IPS DF 6.9 (cell line): ENCODE results near the gene KRTAP10-9.
"Not testable (repeated sequence)": the region's sequence is repeated elsewhere in the genome, so short reads cannot be mapped to it uniquely, and the experiment has no call there.

ENCODE experiments used
- DNase-seq: peaks from one replicate; pipeline ENCODE4 v3.0.0-alpha.2; 2013; ENCODE audit warnings: low read depth, low spot score
- H3K27ac ChIP-seq: one replicate; pipeline ENCODE4 v1.5.1; 2013; ENCODE audit warnings: low read length, control low read depth
- H3K27me3 ChIP-seq: 2 replicates; pipeline ENCODE4 v1.6.1; 2013; ENCODE audit warnings: mild to moderate bottlenecking, low read length; ENCODE audit not compliant: control insufficient read depth, insufficient read depth
- H3K36me3 ChIP-seq: 2 replicates; pipeline ENCODE4 v1.6.1; 2013; ENCODE audit warnings: low read length; ENCODE audit not compliant: control insufficient read depth, insufficient read depth
- H3K4me1 ChIP-seq: 2 replicates; pipeline ENCODE4 v1.6.1; 2013; ENCODE audit warnings: low read length; ENCODE audit not compliant: control insufficient read depth, insufficient read depth
- H3K4me3 ChIP-seq: 2 replicates; pipeline ENCODE4 v1.5.1; 2013; ENCODE audit warnings: mild to moderate bottlenecking, low read length
- H3K9me3 ChIP-seq: 2 replicates; pipeline ENCODE4 v1.6.1; 2013; ENCODE audit warnings: low read length, inconsistent platforms; ENCODE audit not compliant: control insufficient read depth, insufficient read depth
- WGBS: extraction: QIAGEN DNeasy Blood & Tissue Kit; methylation state at CpG from one replicate; pipeline ENCODE4 v1.1.7; 2013; ENCODE audit warnings: mixed read lengths, missing lambda C conversion rate; ENCODE audit not compliant: insufficient read length, insufficient coverage; 5-methylcytosine and 5-hydroxymethylcytosine counted together

KRTAP10-9 gene

GRCh38 chr21:44603911-44604310 lies 23.0 kb upstream of the KRTAP10-9 start:
- no peak for DNase-seq
- H3K9me3 ChIP-seq, result no peaks in the 10 kb centered on the region
- no peaks in the 10 kb centered on the region; the same call in 1 of the 2 replicates for H3K4me1 ChIP-seq
- H3K36me3 ChIP-seq, result no peaks in the 10 kb centered on the region
- H3K27ac ChIP-seq, result no peak overlapping the region
- no peaks in the 10 kb centered on the region for H3K27me3 ChIP-seq
- no CpG with 5 or more reads among the region's 8 CpGs for WGBS
- H3K4me3 ChIP-seq, result no peak overlapping the region

GRCh38 chr21:44606495-44606894 lies 20.4 kb upstream of the KRTAP10-9 start:
- Histone ChIP-seq H3K4me3 (no peak overlapping the region), H3K4me1 (no peaks in the 10 kb centered on the region; the same call in 1 of the 2 replicates), H3K9me3 (no peaks in the 10 kb centered on the region), H3K27me3 (no peaks in the 10 kb centered on the region), H3K36me3 (no peaks in the 10 kb centered on the region), H3K27ac (no peak overlapping the region)
- DNase-seq, result no peak
- WGBS, result no CpG with 5 or more reads among the region's 4 CpGs

GRCh38 chr21:44609193-44609592 lies 17.7 kb upstream of the KRTAP10-9 start:
- no peaks in the 10 kb centered on the region for H3K36me3 ChIP-seq
- no peaks in the 10 kb centered on the region for H3K4me1 ChIP-seq
- no peaks in the 10 kb centered on the region for H3K27me3 ChIP-seq
- DNase-seq, result no peak
- no peaks in the 10 kb centered on the region for H3K9me3 ChIP-seq
- no peak overlapping the region for H3K4me3 ChIP-seq
- no peak overlapping the region for H3K27ac ChIP-seq

- not testable (repeated sequence) for H3K27me3 ChIP-seq, H3K36me3 ChIP-seq, H3K27ac ChIP-seq, H3K4me1 ChIP-seq, DNase-seq, H3K4me3 ChIP-seq, H3K9me3 ChIP-seq
- no CpG with 5 or more reads among the region's 7 CpGs for WGBS
These were observed 16.6 kb upstream of the KRTAP10-9 start for GRCh38 chr21:44610157-44610843.

- Histone ChIP-seq H3K4me1 (no peaks in the 10 kb centered on the region), H3K36me3 (no peaks in the 10 kb centered on the region), H3K9me3 (no peaks in the 10 kb centered on the region), H3K4me3 (no peak overlapping the region), H3K27ac (no peak overlapping the region), H3K27me3 (no peaks in the 10 kb centered on the region)
- WGBS, result no CpG with 5 or more reads among the region's 4 CpGs
- DNase-seq, result no peak
These were observed 15.3 kb upstream of the KRTAP10-9 start for GRCh38 chr21:44611551-44611950.

- Histone ChIP-seq H3K4me1 (no peaks in the 10 kb centered on the region; the same call in 1 of the 2 replicates), H3K4me3 (no peak within 1 kb of the TSS), H3K27ac (no peak within 1 kb of the TSS), H3K9me3 (no peaks in the 10 kb centered on the region), H3K36me3 (no peaks in the 10 kb centered on the region), H3K27me3 (no peaks in the 10 kb centered on the region)
- no CpG with 5 or more reads among the region's 8 CpGs for WGBS
- no peak for DNase-seq
These were observed 14.8 kb upstream of the KRTAP10-9 start, which contains the start of gene KRTAP10-8 for GRCh38 chr21:44612029-44612486. Gene KRTAP10-8, plus strand, starts transcription at chr21:44612079. Its CDS starts 22 bp downstream, at chr21:44612101.

- Histone ChIP-seq H3K36me3 (no peaks in the 10 kb centered on the region), H3K9me3 (no peaks in the 10 kb centered on the region), H3K4me3 (no peak overlapping the region), H3K4me1 (no peaks in the 10 kb centered on the region; the same call in 1 of the 2 replicates), H3K27ac (no peak overlapping the region), H3K27me3 (no peaks in the 10 kb centered on the region)
- WGBS, result no CpG with 5 or more reads among the region's 13 CpGs
- no peak for DNase-seq
These were observed 14.1 kb upstream of the KRTAP10-9 start for GRCh38 chr21:44612669-44613229.

- Histone ChIP-seq H3K4me3 (no peak overlapping the region), H3K9me3 (no peaks in the 10 kb centered on the region), H3K36me3 (no peaks in the 10 kb centered on the region), H3K27me3 (no peaks in the 10 kb centered on the region), H3K4me1 (no peaks in the 10 kb centered on the region; the same call in 1 of the 2 replicates), H3K27ac (no peak overlapping the region)
- DNase-seq, result no peak
- no CpG with 5 or more reads among the region's 26 CpGs for WGBS
These were observed 13.3 kb upstream of the KRTAP10-9 start for GRCh38 chr21:44613386-44614155.

GRCh38 chr21:44614161-44614631 lies 12.7 kb upstream of the KRTAP10-9 start:
- WGBS, result no CpG with 5 or more reads among the region's 20 CpGs
- Histone ChIP-seq H3K27ac (no peak overlapping the region), H3K27me3 (no peaks in the 10 kb centered on the region), H3K4me1 (no peaks in the 10 kb centered on the region; the same call in 1 of the 2 replicates), H3K4me3 (no peak overlapping the region), H3K9me3 (no peaks in the 10 kb centered on the region), H3K36me3 (no peaks in the 10 kb centered on the region)
- no peak for DNase-seq

- WGBS, result no CpG with 5 or more reads among the region's 28 CpGs
- no peak for DNase-seq
- no peaks in the 10 kb centered on the region for H3K36me3 ChIP-seq
- H3K27ac ChIP-seq, result no peak overlapping the region
- no peaks in the 10 kb centered on the region for H3K9me3 ChIP-seq
- no peaks in the 10 kb centered on the region for H3K27me3 ChIP-seq
- H3K4me3 ChIP-seq, result no peak overlapping the region
- no peaks in the 10 kb centered on the region; the same call in 1 of the 2 replicates for H3K4me1 ChIP-seq
These were observed 11.9 kb upstream of the KRTAP10-9 start for GRCh38 chr21:44614961-44615391.
